HepG2 (cell line): ENCODE results near the gene PCGF3. TPM values are rescaled to one million over a fixed set of nuclear protein-coding genes. Genes with fewer than 3 reads are reported as not detected.
A peak's percentile ranks its signal among the peaks of the same experiment; 100 is the strongest.

Experiments
- ARNTL ChIP-seq: sonication (generic); formaldehyde crosslinking; IDR thresholded peaks from 2 replicates; pipeline ENCODE4 v1.4.0; 2020; ENCODE audit warnings: mild to moderate bottlenecking, missing genetic modification reagents
- FOXC1 ChIP-seq: sonication (generic); formaldehyde crosslinking; IDR thresholded peaks from 2 replicates; pipeline ENCODE4 v1.8.0; 2022; ENCODE audit warnings: mild to moderate bottlenecking, missing genetic modification reagents, borderline replicate concordance
- GATA4 ChIP-seq: sonication (generic); IDR thresholded peaks from 2 replicates; pipeline ENCODE4 v1.6.1; 2016; ENCODE audit warnings: antibody characterized with exemption, low read depth, borderline replicate concordance
- KDM1A ChIP-seq: IDR thresholded peaks from 2 replicates; pipeline ENCODE4 v1.6.1; 2016; ENCODE audit warnings: missing compliant biosample characterization
- KDM4B ChIP-seq: sonication (generic); formaldehyde crosslinking; IDR thresholded peaks from 2 replicates; pipeline ENCODE4 v1.4.0; 2020; ENCODE audit warnings: missing genetic modification reagents
- PHF5A ChIP-seq: IDR thresholded peaks from one replicate; pipeline ENCODE4 v1.6.1; 2018; ENCODE audit warnings: low read depth, missing genetic modification reagents; ENCODE audit not compliant: unreplicated experiment
- PTBP1 ChIP-seq: fragments of 200-400 bp; formaldehyde crosslinking; IDR thresholded peaks from 2 replicates; pipeline ENCODE4 v1.6.1; 2018; ENCODE audit warnings: low read length, low read depth; ENCODE audit not compliant: poor library complexity, severe bottlenecking
- RAD21 ChIP-seq: fragments of 450-650 bp; formaldehyde crosslinking; IDR thresholded peaks from 2 replicates; pipeline ENCODE4 v1.5.0; 2020; ENCODE audit warnings: mild to moderate bottlenecking
- SOX13 ChIP-seq, 3 experiments: fragments of 450-650 bp in 1 of 3; sonication (generic) in 1 of 3; formaldehyde crosslinking in 1 of 3; IDR thresholded peaks in 2 of 3; conservative IDR thresholded peaks in 1 of 3; 2 replicates each; pipeline versions ENCODE4 v1.5.0 to v1.6.1; 2016 to 2020; ENCODE audit warnings: antibody characterized with exemption in 1 of 3, mild to moderate bottlenecking in 1 of 3, missing compliant biosample characterization in 1 of 3, missing genetic modification reagents in 1 of 3, moderate library complexity in 1 of 3
- SUZ12 ChIP-seq: fragments of 150-350 bp; IDR thresholded peaks from 2 replicates; pipeline ENCODE4 v1.6.1; 2014; ENCODE audit warnings: low read depth, low read length
- ZBTB33 ChIP-seq: sonication (generic); formaldehyde crosslinking; IDR thresholded peaks from 2 replicates; pipeline ENCODE4 v1.4.0; 2020; ENCODE audit warnings: missing genetic modification reagents
- ZNF263 ChIP-seq: sonication (generic); formaldehyde crosslinking; IDR thresholded peaks from 2 replicates; pipeline ENCODE4 v1.4.0; 2020; ENCODE audit warnings: missing genetic modification reagents
- ZNF367 ChIP-seq: sonication (generic); formaldehyde crosslinking; IDR thresholded peaks from 2 replicates; pipeline ENCODE4 v1.4.0; 2020; ENCODE audit warnings: missing genetic modification reagents, borderline replicate concordance
- ZNF430 ChIP-seq: sonication (generic); formaldehyde crosslinking; IDR thresholded peaks from 2 replicates; pipeline ENCODE4 v1.9.0; 2021; ENCODE audit warnings: mild to moderate bottlenecking, missing genetic modification reagents
- ZNF460 ChIP-seq: sonication (generic); formaldehyde crosslinking; IDR thresholded peaks from 2 replicates; pipeline ENCODE4 v1.5.1; 2020; ENCODE audit warnings: missing genetic modification reagents, mild to moderate bottlenecking, borderline replicate concordance
- ZNF543 ChIP-seq: sonication (generic); formaldehyde crosslinking; IDR thresholded peaks from 2 replicates; pipeline ENCODE4 v1.4.0; 2020; ENCODE audit warnings: mild to moderate bottlenecking, missing genetic modification reagents
- ZNF547 ChIP-seq: sonication (generic); formaldehyde crosslinking; IDR thresholded peaks from 2 replicates; pipeline ENCODE4 v1.5.1; 2020; ENCODE audit warnings: mild to moderate bottlenecking, missing genetic modification reagents
- ZNF598 ChIP-seq: sonication (generic); formaldehyde crosslinking; IDR thresholded peaks from 2 replicates; pipeline ENCODE4 v1.5.1; 2020; ENCODE audit warnings: mild to moderate bottlenecking, missing genetic modification reagents, borderline replicate concordance
- ZNF773 ChIP-seq: sonication (generic); formaldehyde crosslinking; IDR thresholded peaks from 2 replicates; pipeline ENCODE4 v1.4.0; 2020; ENCODE audit warnings: missing genetic modification reagents, borderline replicate concordance
- ZNF784 ChIP-seq: sonication (generic); formaldehyde crosslinking; IDR thresholded peaks from 2 replicates; pipeline ENCODE4 v1.5.1; 2020; ENCODE audit warnings: missing genetic modification reagents, mild to moderate bottlenecking, borderline replicate concordance
- ZNF879 ChIP-seq: sonication (generic); formaldehyde crosslinking; IDR thresholded peaks from 2 replicates; pipeline ENCODE4 v1.8.1; 2023; ENCODE audit warnings: missing genetic modification reagents
- ZSCAN12 ChIP-seq: sonication (generic); formaldehyde crosslinking; IDR thresholded peaks from 2 replicates; pipeline ENCODE4 v1.9.0; 2021; ENCODE audit warnings: mild to moderate bottlenecking, missing genetic modification reagents
- polyA plus RNA-seq, 8 experiments: library from polyadenylated mRNA; depleted of rRNA in 3 of 8; stranded (reverse) in 7 of 8; unstranded in 1 of 8; fragments of >200 nt; fragmentation: Illumina TruSeq in 4 of 8; extraction: Trizol in 4 of 8; gene quantifications; 2 replicates each; pipeline versions ENCODE4 v1.2.1 to v1.2.3, GENCODE V29; 2011 to 2016; ENCODE audit warnings: low read depth in 4 of 8, missing spikeins in 1 of 8, mixed read lengths in 1 of 8; ENCODE audit not compliant: insufficient read depth in 1 of 8
- total RNA-seq, 5 experiments: library from RNA; depleted of rRNA; stranded (reverse); fragments of >200 nt; fragmentation: Illumina TruSeq; extraction: Trizol; gene quantifications; 2 replicates each; pipeline ENCODE4 v1.2.3, GENCODE V29; 2016; ENCODE audit warnings: low read depth in 1 of 5
- TF ChIP-seq, protein P1 (sequence below): sonication (generic); formaldehyde crosslinking; IDR thresholded peaks from 2 replicates; pipeline ENCODE4 v1.4.0; 2020; ENCODE audit warnings: missing genetic modification reagents

Gene PCGF3
- total and polyA plus RNA-seq, 2 of the 13 experiments (the other 11 are each of a cell fraction or from before 2014, with no cell fraction given): 28.6 to 66.2 TPM

- TF ChIP-seq ZBTB33: peak; percentile 84
- TF ChIP-seq ZNF879: no peak
- TF ChIP-seq GATA4: no peak
- peak; percentile 92 for TF ChIP-seq RAD21 (CRISPR knock-in tag)
- TF ChIP-seq SUZ12: no peak
- no peak for TF ChIP-seq KDM4B (CRISPR knock-in tag)
- no peak for TF ChIP-seq ZNF547 (CRISPR knock-in tag)
- TF ChIP-seq PHF5A (CRISPR knock-in tag): no peak
- TF ChIP-seq, protein P1, sequence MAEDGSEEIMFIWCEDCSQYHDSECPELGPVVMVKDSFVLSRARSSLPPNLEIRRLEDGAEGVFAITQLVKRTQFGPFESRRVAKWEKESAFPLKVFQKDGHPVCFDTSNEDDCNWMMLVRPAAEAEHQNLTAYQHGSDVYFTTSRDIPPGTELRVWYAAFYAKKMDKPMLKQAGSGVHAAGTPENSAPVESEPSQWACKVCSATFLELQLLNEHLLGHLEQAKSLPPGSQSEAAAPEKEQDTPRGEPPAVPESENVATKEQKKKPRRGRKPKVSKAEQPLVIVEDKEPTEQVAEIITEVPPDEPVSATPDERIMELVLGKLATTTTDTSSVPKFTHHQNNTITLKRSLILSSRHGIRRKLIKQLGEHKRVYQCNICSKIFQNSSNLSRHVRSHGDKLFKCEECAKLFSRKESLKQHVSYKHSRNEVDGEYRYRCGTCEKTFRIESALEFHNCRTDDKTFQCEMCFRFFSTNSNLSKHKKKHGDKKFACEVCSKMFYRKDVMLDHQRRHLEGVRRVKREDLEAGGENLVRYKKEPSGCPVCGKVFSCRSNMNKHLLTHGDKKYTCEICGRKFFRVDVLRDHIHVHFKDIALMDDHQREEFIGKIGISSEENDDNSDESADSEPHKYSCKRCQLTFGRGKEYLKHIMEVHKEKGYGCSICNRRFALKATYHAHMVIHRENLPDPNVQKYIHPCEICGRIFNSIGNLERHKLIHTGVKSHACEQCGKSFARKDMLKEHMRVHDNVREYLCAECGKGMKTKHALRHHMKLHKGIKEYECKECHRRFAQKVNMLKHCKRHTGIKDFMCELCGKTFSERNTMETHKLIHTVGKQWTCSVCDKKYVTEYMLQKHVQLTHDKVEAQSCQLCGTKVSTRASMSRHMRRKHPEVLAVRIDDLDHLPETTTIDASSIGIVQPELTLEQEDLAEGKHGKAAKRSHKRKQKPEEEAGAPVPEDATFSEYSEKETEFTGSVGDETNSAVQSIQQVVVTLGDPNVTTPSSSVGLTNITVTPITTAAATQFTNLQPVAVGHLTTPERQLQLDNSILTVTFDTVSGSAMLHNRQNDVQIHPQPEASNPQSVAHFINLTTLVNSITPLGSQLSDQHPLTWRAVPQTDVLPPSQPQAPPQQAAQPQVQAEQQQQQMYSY (CRISPR knock-in tag): no peak
- TF ChIP-seq ARNTL (CRISPR knock-in tag): no peak
- no peak for TF ChIP-seq SOX13 (IDR thresholded peaks at IDR 0.05)
- TF ChIP-seq SOX13 (CRISPR knock-in tag; conservative IDR thresholded peaks at IDR 0.05 in 1 of 2, IDR thresholded peaks at IDR 0.05 in 1 of 2): no peak
- TF ChIP-seq ZNF263 (CRISPR knock-in tag): 0 out of 2 replicates have a peak, but pooled peaks have one; percentile 13
- no peak for TF ChIP-seq ZNF367
- TF ChIP-seq KDM1A: no peak
- no peak for TF ChIP-seq ZNF773 (CRISPR knock-in tag)
- no peak for TF ChIP-seq ZNF460
- no peak for TF ChIP-seq FOXC1
- no peak for TF ChIP-seq ZNF430 (CRISPR knock-in tag)
- no peak for TF ChIP-seq ZNF598 (CRISPR knock-in tag)
- TF ChIP-seq PTBP1: no peak
- no peak for TF ChIP-seq ZNF784 (CRISPR knock-in tag)
- TF ChIP-seq ZSCAN12 (CRISPR knock-in tag): no peak
- TF ChIP-seq ZNF543 (CRISPR knock-in tag): 0 out of 2 replicates have a peak, but pooled peaks have one; percentile 58
These were observed 37.2 kb downstream of the PCGF3 start (continued) for GRCh38 chr4:742742-743311.
